H1 (cell line): ENCODE data around the gene ACSL6.

ENCODE experiments used
- CREB1 ChIP-seq: IDR thresholded peaks from 2 replicates; pipeline ENCODE4 v1.6.1; 2012; ENCODE audit warnings: inconsistent platforms
- CTCF ChIP-seq, 3 experiments: IDR thresholded peaks; 1 replicate in 2 of 3; 2 replicates in 1 of 3; pipeline versions ENCODE4 v1.5.1 to v1.6.1; 2011; ENCODE audit warnings: low read length in 3 of 3, mild to moderate bottlenecking in 3 of 3, inconsistent platforms in 2 of 3, low read depth in 1 of 3, moderate library complexity in 1 of 3; ENCODE audit not compliant: insufficient read depth in 1 of 3; ENCODE audit errors: control extremely low read depth in 1 of 3
- EZH2 ChIP-seq: fragments of 200-600 bp; sonication (generic); IDR thresholded peaks from 2 replicates; pipeline ENCODE4 v1.7.1; 2012; ENCODE audit warnings: low read depth, mild to moderate bottlenecking, moderate library complexity, low read length, inconsistent platforms; ENCODE audit not compliant: severe bottlenecking
- PHF8 ChIP-seq: fragments of 200-600 bp; sonication (generic); conservative IDR thresholded peaks from 2 replicates; pipeline ENCODE4 v1.7.1; 2012; ENCODE audit warnings: low read depth, mild to moderate bottlenecking, inconsistent platforms, low read length, moderate library complexity
- TCF12 ChIP-seq: IDR thresholded peaks from 2 replicates; pipeline ENCODE4 v1.6.1; 2011; ENCODE audit warnings: low read depth, mild to moderate bottlenecking, low read length

DNA sequence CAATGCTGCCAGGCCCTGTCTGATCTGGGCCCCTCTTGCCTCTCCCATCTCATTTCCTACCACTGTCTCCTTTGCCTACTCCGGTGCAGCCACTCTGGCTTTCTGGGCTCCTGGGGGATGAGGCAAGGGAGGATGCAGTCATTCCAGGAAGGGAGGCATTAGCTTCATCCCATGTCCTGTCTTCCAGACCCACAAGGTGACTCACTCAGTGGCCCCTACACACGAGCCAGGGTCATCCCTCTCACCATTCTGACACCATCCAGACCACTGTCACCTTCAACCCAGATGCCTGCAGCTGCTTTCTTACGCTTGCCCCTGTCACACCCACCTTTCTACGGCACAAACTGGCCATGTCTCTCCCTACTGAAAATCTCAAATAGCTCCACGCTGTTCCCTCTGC lies 19.1 kb downstream of the ACSL6 start:
- no peak for TF ChIP-seq CTCF (IDR thresholded peaks at IDR 0.05; ENCODE audit: control extremely low read depth in 1 of 3, insufficient read depth in 1 of 3, low read depth in 1 of 3, low read length in 3 of 3)
- no peak for TF ChIP-seq EZH2
- no peak for TF ChIP-seq CREB1
- no peak for TF ChIP-seq TCF12
- TF ChIP-seq PHF8: no peak
